ENCODE results near the gene OR13J1.

GRCh38 chr9:35828716-35829083 is 41.5 kb downstream of the OR13J1 start, which contains the start of gene FAM221B:
- TF ChIP-seq CTCF (IDR thresholded peaks at IDR 0.05; ENCODE audit: insufficient read depth, low read length) (no peak), REST (IDR thresholded peaks at IDR 0.05; ENCODE audit: insufficient replicate concordance, low read depth) (no peak)

Data from HL-60 (cell line).